Medulla oblongata (tissue), 1 donor: ENCODE results near the gene MROH2B.
"Not testable (repeated sequence)": the region's sequence is repeated elsewhere in the genome, so short reads cannot be mapped to it uniquely, and the experiment has no call there.

Source experiments
- DNase-seq: peaks from one replicate; pipeline ENCODE4 v3.0.0-alpha.2; 2015; ENCODE audit errors: extremely low spot score

The MROH2B gene

GRCh38 chr5:41022600-41022999 is 48.5 kb downstream of the MROH2B start:
- DNase-seq, result not testable (repeated sequence)

- no peak for DNase-seq
Measured at GRCh38 chr5:41012318-41012717, 58.8 kb downstream of the MROH2B start.

- no peak for DNase-seq
Measured at GRCh38 chr5:41010572-41010971, 60.6 kb downstream of the MROH2B start.

GRCh38 chr5:41009232-41009631 is 61.9 kb downstream of the MROH2B start:
- DNase-seq, result no peak

GRCh38 chr5:41004931-41005330 is 66.2 kb downstream of the MROH2B start:
- no peak for DNase-seq

- DNase-seq, result no peak
Measured at GRCh38 chr5:41003670-41004376, 67.3 kb downstream of the MROH2B start.

GRCh38 chr5:40999966-41000365 is 71.2 kb downstream of the MROH2B start:
- no peak for DNase-seq

GRCh38 chr5:40999142-40999541 is 72.0 kb downstream of the MROH2B start:
- no peak for DNase-seq

- DNase-seq, result no peak
Measured at GRCh38 chr5:40995801-40996586, 75.1 kb downstream of the MROH2B start.

GRCh38 chr5:40991981-40992559 is 79.1 kb downstream of the MROH2B start:
- no peak for DNase-seq

- DNase-seq, result peak; percentile 67
Measured at GRCh38 chr5:40991168-40991980, 79.8 kb downstream of the MROH2B start.

GRCh38 chr5:40988746-40989510 is 82.2 kb downstream of the MROH2B start:
- DNase-seq, result no peak

GRCh38 chr5:40987349-40987748 is 83.8 kb downstream of the MROH2B start:
- DNase-seq, result no peak

- no peak for DNase-seq
Measured at GRCh38 chr5:40986666-40987065, 84.5 kb downstream of the MROH2B start.

GRCh38 chr5:40985501-40985900 is 85.6 kb downstream of the MROH2B start:
- DNase-seq, result no peak

- no peak for DNase-seq
Measured at GRCh38 chr5:40984884-40985283, 86.3 kb downstream of the MROH2B start.

GRCh38 chr5:40983781-40984180 is 87.4 kb downstream of the MROH2B start:
- DNase-seq, result no peak

GRCh38 chr5:40981420-40981819 is 89.7 kb downstream of the MROH2B start:
- no peak for DNase-seq

GRCh38 chr5:40976836-40977235 is 94.3 kb downstream of the MROH2B start:
- no peak for DNase-seq

- DNase-seq, result no peak
Measured at GRCh38 chr5:40976041-40976440, 95.1 kb downstream of the MROH2B start.

- no peak for DNase-seq
Measured at GRCh38 chr5:40973364-40974004, 97.7 kb downstream of the MROH2B start.
